Caco-2 (cell line): ENCODE results near the gene PDGFRB. TPM values are rescaled to one million over a fixed set of nuclear protein-coding genes. Genes with fewer than 3 reads are reported as not detected.

Experiments used
- BruUV-seq: library from RNA; stranded (reverse); fragments of 400-500 nt; replicated peaks from 2 replicates; lab custom pipeline; 2021; lab: Mats Ljungman, UMichigan
- CTCF ChIA-PET: fragments of 300-600 bp; sonication (Branson Sonifier 250); formaldehyde crosslinking; loops from one replicate; lab custom pipeline; 2022; ENCODE audit warnings: antibody characterized with exemption; lab: Charles Lee
- POLR2A ChIA-PET: fragments of 300-600 bp; sonication (Branson Sonifier 250); formaldehyde crosslinking; loops from one replicate; lab custom pipeline; 2022; ENCODE audit warnings: antibody characterized with exemption; lab: Charles Lee
- DNase-seq, 2 experiments: peaks; one replicate each; pipeline versions ENCODE4 v3.0.0 to v3.0.0-alpha.2; 2020 to 2022
- H3K27me3 ChIP-seq: replicated peaks from 2 replicates; pipeline ENCODE4 v1.6.0; 2011; ENCODE audit warnings: low read length; ENCODE audit not compliant: control insufficient read depth, insufficient read depth
- H3K36me3 ChIP-seq: 2 replicates; pipeline ENCODE4 v1.5.1; 2011; ENCODE audit warnings: low read length; ENCODE audit not compliant: control insufficient read depth, insufficient read depth
- H3K4me1 ChIP-seq: fragments of 250-450 bp; sonication (Bioruptor Pico); 2 replicates; pipeline ENCODE4 v1.5.1; 2020; ENCODE audit warnings: mild to moderate bottlenecking
- H3K4me3 ChIP-seq: 2 replicates; pipeline ENCODE4 v1.5.1; 2011; ENCODE audit warnings: low read depth, mild to moderate bottlenecking, control low read depth, low read length
- H3K9me3 ChIP-seq: fragments of 250-450 bp; sonication (Bioruptor Pico); 2 replicates; pipeline ENCODE4 v1.5.1; 2020; ENCODE audit warnings: mild to moderate bottlenecking, moderate library complexity
- H3K27ac Mint-ChIP-seq: one replicate; pipeline ENCODE4 v1.8.0; 2022; ENCODE audit warnings: mixed read lengths; ENCODE audit not compliant: unreplicated experiment
- H3K27me3 Mint-ChIP-seq: one replicate; pipeline ENCODE4 v1.8.0; 2022; ENCODE audit warnings: mixed read lengths; ENCODE audit not compliant: insufficient read depth, unreplicated experiment
- H3K36me3 Mint-ChIP-seq: one replicate; pipeline ENCODE4 v1.8.0; 2022; ENCODE audit warnings: mild to moderate bottlenecking, mixed read lengths; ENCODE audit not compliant: insufficient read depth, unreplicated experiment
- H3K4me1 Mint-ChIP-seq: one replicate; pipeline ENCODE4 v1.8.0; 2022; ENCODE audit warnings: low read depth, mixed read lengths; ENCODE audit not compliant: unreplicated experiment
- H3K4me3 Mint-ChIP-seq: one replicate; pipeline ENCODE4 v1.8.0; 2022; ENCODE audit warnings: mild to moderate bottlenecking, moderate library complexity, mixed read lengths; ENCODE audit not compliant: unreplicated experiment
- H3K9me3 Mint-ChIP-seq: one replicate; pipeline ENCODE4 v1.8.0; 2022; ENCODE audit warnings: mixed read lengths; ENCODE audit not compliant: unreplicated experiment
- CTCF ChIP-seq, 2 experiments: fragments of 200-600 bp in 1 of 2; IDR thresholded peaks; 1 replicate in 1 of 2; 2 replicates in 1 of 2; pipeline versions ENCODE4 v1.5.1 to v1.8.0; 2011 to 2022; ENCODE audit warnings: antibody characterized with exemption in 1 of 2, control low read depth in 1 of 2, inconsistent platforms in 1 of 2, low read depth in 1 of 2, low read length in 1 of 2, mild to moderate bottlenecking in 1 of 2, moderate library complexity in 1 of 2; ENCODE audit not compliant: insufficient read depth in 1 of 2, severe bottlenecking in 1 of 2, unreplicated experiment in 1 of 2
- intact Hi-C: fragments of 100-400 bp; cut with micrococcal nuclease; formaldehyde crosslinking; loops from one replicate; pipeline ENCODE4 v1.10.0; 2022; ENCODE audit not compliant: unreplicated experiment
- total RNA-seq: library from RNA; stranded (reverse); gene quantifications from 2 replicates; pipeline ENCODE4 v1.2.3, GENCODE V29; 2022

Gene PDGFRB
- total RNA-seq, 1 experiment from 2014 or later: 5.9 TPM

- ChIA-PET POLR2A (no interaction called here), CTCF (no interaction called here)
- H3K27me3 Mint-ChIP-seq: no peaks in the 10 kb centered on the region
- no peak overlapping the region for H3K27ac Mint-ChIP-seq
- intact Hi-C loops: no loop called here
- no peaks in the 10 kb centered on the region for H3K36me3 Mint-ChIP-seq
- no TSS peak for BruUV-seq
- H3K4me3 Mint-ChIP-seq: no peak overlapping the region
- H3K36me3 ChIP-seq: no peaks in the 10 kb centered on the region
- TF ChIP-seq CTCF (IDR thresholded peaks at IDR 0.05; ENCODE audit: insufficient read depth in 1 of 2, low read depth in 1 of 2, low read length in 1 of 2, severe bottlenecking in 1 of 2, unreplicated experiment in 1 of 2): no peak
- no peak overlapping the region for H3K4me3 ChIP-seq
- H3K9me3 Mint-ChIP-seq: no peaks in the 10 kb centered on the region
- no peaks in the 10 kb centered on the region for H3K4me1 Mint-ChIP-seq
- H3K9me3 ChIP-seq: no peaks in the 10 kb centered on the region
- no peaks in the 10 kb centered on the region for H3K27me3 ChIP-seq
- 0 out of 2 replicates have a peak, but pooled peaks cover 4% of the 10 kb centered on the region for H3K4me1 ChIP-seq
- DNase-seq: no peak
Measured at GRCh38 chr5:150196514-150196913, 40.9 kb upstream of the PDGFRB start.

- H3K4me1 Mint-ChIP-seq: no peaks in the 10 kb centered on the region
- ChIA-PET CTCF (no interaction called here), POLR2A (interaction anchor here (0.7 kb wide), 1 partner anchor 148 kb away, joined by 3 read pairs; no protein-coding TSS in a partner anchor)
- DNase-seq: no peak
- intact Hi-C loops: no loop called here
- H3K27me3 Mint-ChIP-seq: no peaks in the 10 kb centered on the region
- Histone ChIP-seq H3K9me3 (no peaks in the 10 kb centered on the region), H3K4me3 (no peak overlapping the region), H3K27me3 (no peaks in the 10 kb centered on the region), H3K4me1 (0 out of 2 replicates have a peak, but pooled peaks cover 4% of the 10 kb centered on the region), H3K36me3 (no peaks in the 10 kb centered on the region)
- no peak overlapping the region for H3K4me3 Mint-ChIP-seq
- no peak overlapping the region for H3K27ac Mint-ChIP-seq
- no peak for TF ChIP-seq CTCF (IDR thresholded peaks at IDR 0.05; ENCODE audit: insufficient read depth in 1 of 2, low read depth in 1 of 2, low read length in 1 of 2, severe bottlenecking in 1 of 2, unreplicated experiment in 1 of 2)
- H3K36me3 Mint-ChIP-seq: no peaks in the 10 kb centered on the region
- no peaks in the 10 kb centered on the region for H3K9me3 Mint-ChIP-seq
- BruUV-seq: no TSS peak
Measured at GRCh38 chr5:150195736-150196485, 40.3 kb upstream of the PDGFRB start.

GRCh38 chr5:150192462-150192861 lies 36.8 kb upstream of the PDGFRB start:
- Histone ChIP-seq H3K4me3 (no peak overlapping the region), H3K27me3 (no peaks in the 10 kb centered on the region)
- H3K27ac Mint-ChIP-seq: no peak overlapping the region

More at GRCh38 chr5:150192462-150192861, 36.8 kb upstream of the PDGFRB start:
- H3K9me3 Mint-ChIP-seq: no peaks in the 10 kb centered on the region
- Histone ChIP-seq H3K4me1 (peaks cover 14% of the 10 kb centered on the region), H3K36me3 (no peaks in the 10 kb centered on the region), H3K9me3 (no peaks in the 10 kb centered on the region)
- intact Hi-C loops: no loop called here
- no TSS peak for BruUV-seq
- no peak for TF ChIP-seq CTCF (IDR thresholded peaks at IDR 0.05; ENCODE audit: insufficient read depth in 1 of 2, low read depth in 1 of 2, low read length in 1 of 2, severe bottlenecking in 1 of 2, unreplicated experiment in 1 of 2)
- POLR2A ChIA-PET: no interaction called here
- no peak overlapping the region for H3K4me3 Mint-ChIP-seq
- H3K4me1 Mint-ChIP-seq: no peaks in the 10 kb centered on the region
- H3K27me3 Mint-ChIP-seq: no peaks in the 10 kb centered on the region
- DNase-seq: no peak
- CTCF ChIA-PET: no interaction called here
- H3K36me3 Mint-ChIP-seq: no peaks in the 10 kb centered on the region
